ENCODE measurements around the gene SETDB1.

The SETDB1 gene

GRCh38 chr1:151003180-151003579 is 77.0 kb downstream of the SETDB1 start:
- no peak overlapping the region for H3K9ac ChIP-seq (ENCODE audit: low read length)
- no peaks in the 10 kb centered on the region for H3K9me3 ChIP-seq (ENCODE audit: control insufficient read depth, insufficient read depth, low read depth, low read length)
- H3K27me3 ChIP-seq (ENCODE audit: control insufficient read depth, insufficient read depth, low read length) = no peaks in the 10 kb centered on the region
- H3K36me3 ChIP-seq (ENCODE audit: control insufficient read depth, insufficient read depth, low read length) = no peaks in the 10 kb centered on the region
- H3K4me3 ChIP-seq (ENCODE audit: low read depth, low read length) = no peak overlapping the region
- peaks cover 24% of the 10 kb centered on the region for H3K4me1 ChIP-seq (ENCODE audit: control insufficient read depth, insufficient read depth, low read length)
- H3K27ac ChIP-seq (ENCODE audit: low read depth, low read length) = no peak overlapping the region

GRCh38 chr1:151005729-151006319 is 79.7 kb downstream of the SETDB1 start:
- H3K36me3 ChIP-seq (ENCODE audit: control insufficient read depth, insufficient read depth, low read length) = no peaks in the 10 kb centered on the region
- H3K9ac ChIP-seq (ENCODE audit: low read length) = no peak overlapping the region
- H3K27ac ChIP-seq (ENCODE audit: low read depth, low read length) = no peak overlapping the region
- H3K27me3 ChIP-seq (ENCODE audit: control insufficient read depth, insufficient read depth, low read length) = no peaks in the 10 kb centered on the region
- peaks cover 28% of the 10 kb centered on the region for H3K4me1 ChIP-seq (ENCODE audit: control insufficient read depth, insufficient read depth, low read length)
- H3K4me3 ChIP-seq (ENCODE audit: low read depth, low read length) = peak overlapping the region; percentile 56
- no peaks in the 10 kb centered on the region for H3K9me3 ChIP-seq (ENCODE audit: control insufficient read depth, insufficient read depth, low read depth, low read length)

- peaks cover 28% of the 10 kb centered on the region for H3K4me1 ChIP-seq (ENCODE audit: control insufficient read depth, insufficient read depth, low read length)
These were observed 80.3 kb downstream of the SETDB1 start, which contains the start of gene MINDY1 for GRCh38 chr1:151006327-151007052. Gene MINDY1 (minus strand): TSS chr1:151006902. CDS start chr1:151002617, 4,285 bp downstream.

GRCh38 chr1:151007853-151008243 is 81.7 kb downstream of the SETDB1 start:
- Histone ChIP-seq H3K4me3 (ENCODE audit: low read depth, low read length) (peak overlapping the region; percentile 97), H3K27me3 (ENCODE audit: control insufficient read depth, insufficient read depth, low read length) (no peaks in the 10 kb centered on the region), H3K9ac (ENCODE audit: low read length) (peak overlapping the region; percentile 25), H3K36me3 (ENCODE audit: control insufficient read depth, insufficient read depth, low read length) (no peaks in the 10 kb centered on the region), H3K9me3 (ENCODE audit: control insufficient read depth, insufficient read depth, low read depth, low read length) (no peaks in the 10 kb centered on the region), H3K4me1 (ENCODE audit: control insufficient read depth, insufficient read depth, low read length) (peaks cover 28% of the 10 kb centered on the region), H3K27ac (ENCODE audit: low read depth, low read length) (peak overlapping the region; percentile 71; the same call in 1 of the 2 replicates)

More at GRCh38 chr1:151006327-151007052, 80.3 kb downstream of the SETDB1 start, which contains the start of gene MINDY1:
- Histone ChIP-seq H3K9ac (ENCODE audit: low read length) (peak within 1 kb of the TSS; percentile 25), H3K4me3 (ENCODE audit: low read depth, low read length) (peak within 1 kb of the TSS; percentile 97), H3K27me3 (ENCODE audit: control insufficient read depth, insufficient read depth, low read length) (no peaks in the 10 kb centered on the region), H3K27ac (ENCODE audit: low read depth, low read length) (peak within 1 kb of the TSS; percentile 71; the same call in 1 of the 2 replicates), H3K36me3 (ENCODE audit: control insufficient read depth, insufficient read depth, low read length) (no peaks in the 10 kb centered on the region), H3K9me3 (ENCODE audit: control insufficient read depth, insufficient read depth, low read depth, low read length) (no peaks in the 10 kb centered on the region)

- Histone ChIP-seq H3K9me3 (ENCODE audit: control insufficient read depth, insufficient read depth, low read depth, low read length) (no peaks in the 10 kb centered on the region), H3K9ac (ENCODE audit: low read length) (peak within 1 kb of the TSS; percentile 85), H3K4me1 (ENCODE audit: control insufficient read depth, insufficient read depth, low read length) (peaks cover 28% of the 10 kb centered on the region), H3K27me3 (ENCODE audit: control insufficient read depth, insufficient read depth, low read length) (no peaks in the 10 kb centered on the region), H3K4me3 (ENCODE audit: low read depth, low read length) (peak within 1 kb of the TSS; percentile 97), H3K27ac (ENCODE audit: low read depth, low read length) (peak within 1 kb of the TSS; percentile 71; the same call in 1 of the 2 replicates), H3K36me3 (ENCODE audit: control insufficient read depth, insufficient read depth, low read length) (no peaks in the 10 kb centered on the region)
These were observed 82.4 kb downstream of the SETDB1 start, which contains the start of gene PRUNE1 for GRCh38 chr1:151008244-151009205. Gene PRUNE1 (plus strand): TSS chr1:151008449. CDS start chr1:151008633, 184 bp downstream.

GRCh38 chr1:151009206-151009587 is 83.0 kb downstream of the SETDB1 start:
- Histone ChIP-seq H3K27ac (ENCODE audit: low read depth, low read length) (no peak overlapping the region), H3K27me3 (ENCODE audit: control insufficient read depth, insufficient read depth, low read length) (no peaks in the 10 kb centered on the region), H3K9me3 (ENCODE audit: control insufficient read depth, insufficient read depth, low read depth, low read length) (no peaks in the 10 kb centered on the region), H3K4me1 (ENCODE audit: control insufficient read depth, insufficient read depth, low read length) (peaks cover 28% of the 10 kb centered on the region), H3K36me3 (ENCODE audit: control insufficient read depth, insufficient read depth, low read length) (no peaks in the 10 kb centered on the region), H3K4me3 (ENCODE audit: low read depth, low read length) (peak overlapping the region; percentile 97), H3K9ac (ENCODE audit: low read length) (no peak overlapping the region)

GRCh38 chr1:151009674-151010345 is 83.6 kb downstream of the SETDB1 start:
- peak overlapping the region; percentile 97 for H3K4me3 ChIP-seq (ENCODE audit: low read depth, low read length)
- H3K9ac ChIP-seq (ENCODE audit: low read length) = no peak overlapping the region
- H3K4me1 ChIP-seq (ENCODE audit: control insufficient read depth, insufficient read depth, low read length) = peaks cover 28% of the 10 kb centered on the region
- H3K9me3 ChIP-seq (ENCODE audit: control insufficient read depth, insufficient read depth, low read depth, low read length) = no peaks in the 10 kb centered on the region
- H3K36me3 ChIP-seq (ENCODE audit: control insufficient read depth, insufficient read depth, low read length) = no peaks in the 10 kb centered on the region
- H3K27me3 ChIP-seq (ENCODE audit: control insufficient read depth, insufficient read depth, low read length) = no peaks in the 10 kb centered on the region
- no peak overlapping the region for H3K27ac ChIP-seq (ENCODE audit: low read depth, low read length)

GRCh38 chr1:151010346-151010726 is 84.2 kb downstream of the SETDB1 start:
- H3K4me1 ChIP-seq (ENCODE audit: control insufficient read depth, insufficient read depth, low read length) = peaks cover 28% of the 10 kb centered on the region

GRCh38 chr1:151011154-151011850 is 85.1 kb downstream of the SETDB1 start:
- H3K4me3 ChIP-seq (ENCODE audit: low read depth, low read length) = no peak overlapping the region
- H3K4me1 ChIP-seq (ENCODE audit: control insufficient read depth, insufficient read depth, low read length) = peaks cover 18% of the 10 kb centered on the region
- H3K9me3 ChIP-seq (ENCODE audit: control insufficient read depth, insufficient read depth, low read depth, low read length) = no peaks in the 10 kb centered on the region
- H3K9ac ChIP-seq (ENCODE audit: low read length) = no peak overlapping the region
- no peaks in the 10 kb centered on the region; the same call in 1 of the 2 replicates for H3K36me3 ChIP-seq (ENCODE audit: control insufficient read depth, insufficient read depth, low read length)
- no peak overlapping the region for H3K27ac ChIP-seq (ENCODE audit: low read depth, low read length)
- no peaks in the 10 kb centered on the region for H3K27me3 ChIP-seq (ENCODE audit: control insufficient read depth, insufficient read depth, low read length)

More at GRCh38 chr1:151010346-151010726, 84.2 kb downstream of the SETDB1 start:
- no peak overlapping the region for H3K9ac ChIP-seq (ENCODE audit: low read length)
- no peaks in the 10 kb centered on the region for H3K9me3 ChIP-seq (ENCODE audit: control insufficient read depth, insufficient read depth, low read depth, low read length)
- H3K36me3 ChIP-seq (ENCODE audit: control insufficient read depth, insufficient read depth, low read length) = no peaks in the 10 kb centered on the region
- H3K27ac ChIP-seq (ENCODE audit: low read depth, low read length) = no peak overlapping the region
- no peak overlapping the region for H3K4me3 ChIP-seq (ENCODE audit: low read depth, low read length)
- H3K27me3 ChIP-seq (ENCODE audit: control insufficient read depth, insufficient read depth, low read length) = no peaks in the 10 kb centered on the region

Data from HUES6 (cell line).